ENCODE measurements around the gene IDH2.
A peak's percentile ranks its signal among the peaks of the same experiment; 100 is the strongest.

IDH2 gene

GRCh38 chr15:90042356-90042755, 59.9 kb downstream of the IDH2 start:
- no peak for DNase-seq

GRCh38 chr15:90040618-90041017, 61.6 kb downstream of the IDH2 start:
- no peak for DNase-seq

GRCh38 chr15:90039996-90040395, 62.3 kb downstream of the IDH2 start:
- no peak for DNase-seq

GRCh38 chr15:90038632-90039095, 63.6 kb downstream of the IDH2 start:
- no peak for DNase-seq

GRCh38 chr15:90037961-90038631, 64.2 kb downstream of the IDH2 start:
- no peak for DNase-seq

DNA sequence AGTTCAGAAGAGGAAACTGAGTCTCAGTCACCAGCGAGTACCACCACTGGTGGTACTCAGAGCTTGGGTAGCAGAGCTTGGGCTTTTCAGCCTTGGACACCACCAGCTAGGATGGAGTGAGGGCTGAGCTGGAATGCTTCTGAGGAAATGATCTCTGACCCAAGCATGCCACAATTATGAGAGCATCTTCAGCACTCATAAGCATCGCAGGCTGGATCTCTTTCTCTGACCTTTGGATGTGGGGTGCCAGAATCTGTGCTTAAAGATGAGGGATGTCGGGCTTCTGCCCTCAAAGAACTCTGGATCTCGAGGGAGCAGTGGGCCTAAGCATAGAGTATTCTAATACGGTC, 64.8 kb downstream of the IDH2 start:
- DNase-seq, result no peak

DNA sequence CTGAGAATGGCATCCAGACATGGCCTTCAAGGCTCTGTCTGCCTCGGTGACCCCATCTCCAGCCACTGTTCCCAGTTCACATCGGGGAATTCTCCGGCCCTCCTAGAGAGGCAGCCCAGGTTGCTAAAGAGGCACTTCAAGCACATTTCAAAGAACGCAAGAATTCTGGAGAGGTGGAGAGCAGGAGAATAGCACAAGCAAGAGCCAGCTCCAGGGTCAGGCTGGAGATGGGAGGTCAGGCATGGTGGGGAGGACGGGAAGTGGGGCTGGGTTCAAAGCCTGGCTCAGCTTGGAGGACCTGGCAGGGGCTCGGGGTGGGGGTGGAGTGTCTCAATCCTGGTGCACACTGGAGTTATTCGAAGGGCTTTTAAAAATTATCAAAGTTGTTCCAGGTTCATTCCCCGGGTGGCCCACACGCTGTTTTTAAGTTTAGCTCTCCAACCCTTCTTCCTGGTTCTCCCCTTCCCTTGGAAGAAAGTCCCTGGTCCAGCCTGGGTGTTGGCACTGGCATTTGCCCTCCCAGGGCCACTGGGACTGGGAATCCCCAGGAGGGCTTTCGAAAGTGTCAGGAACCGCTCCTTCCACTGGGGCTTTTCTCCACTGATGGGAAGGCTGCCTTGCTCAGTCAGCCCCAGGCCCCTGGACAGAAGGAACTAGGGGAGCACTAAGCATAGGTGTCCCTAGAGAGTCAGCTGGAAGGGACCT, 65.3 kb downstream of the IDH2 start:
- no peak for DNase-seq

DNA sequence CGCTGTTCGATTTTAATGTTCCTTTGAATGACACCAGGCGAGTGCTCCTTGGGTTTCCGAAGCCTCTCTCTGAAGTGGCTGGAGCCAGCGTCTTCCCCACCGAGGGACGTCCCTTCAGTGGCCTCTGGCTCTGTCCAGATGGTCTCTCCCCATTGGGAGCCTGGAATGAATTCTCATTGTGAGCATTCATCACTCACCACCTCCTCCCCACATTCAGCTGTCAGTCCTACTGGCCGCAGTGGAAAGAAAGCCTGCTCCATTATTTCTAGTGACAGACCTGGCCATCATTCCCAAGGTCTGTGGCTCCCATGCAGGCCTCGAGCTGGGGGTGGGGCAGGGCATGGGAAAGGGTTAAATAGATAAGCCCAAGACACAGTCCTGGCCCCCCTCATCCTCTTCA, 65.9 kb downstream of the IDH2 start:
- DNase-seq, result no peak

GRCh38 chr15:90035840-90036230, 66.4 kb downstream of the IDH2 start:
- peak; percentile 68 for DNase-seq

GRCh38 chr15:90035095-90035839, 67.0 kb downstream of the IDH2 start:
- peak; percentile 95 for DNase-seq

DNA sequence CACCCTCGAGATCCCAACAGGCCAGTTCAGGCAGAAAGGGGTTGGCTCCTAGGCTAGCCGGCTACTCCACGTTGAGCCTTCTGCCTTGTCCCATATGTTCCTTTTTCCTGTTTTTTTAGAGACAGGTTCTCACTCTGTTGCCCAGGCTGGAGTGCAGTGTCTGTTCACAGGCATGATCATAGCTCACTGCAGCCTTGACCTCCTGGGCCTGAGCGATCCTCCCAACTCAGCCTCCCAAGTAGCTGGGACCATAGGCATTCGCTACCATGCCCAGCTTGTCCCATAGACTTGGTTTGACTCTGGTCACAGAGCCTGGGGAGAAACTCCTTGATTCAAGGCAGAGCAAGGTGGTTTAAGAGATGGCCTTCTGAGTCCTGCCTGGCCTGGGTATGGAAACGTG, 68.8 kb downstream of the IDH2 start:
- no peak for DNase-seq
